ENCODE results near the gene SAP25.

The SAP25 gene

GRCh38 chr7:100585511-100586265 lies 12.0 kb upstream of the SAP25 start, which contains the start of gene LRCH4:
Gene LRCH4, minus strand, starts transcription at chr7:100586129. Its CDS starts 29 bp downstream, at chr7:100586100.
- Mint-ChIP-seq H3K9me3 (no peaks in the 10 kb centered on the region), H3K4me3 (peak within 1 kb of the TSS; percentile 95), H3K4me1 (ENCODE audit: low read depth) (peaks cover 20% of the 10 kb centered on the region), H3K27me3 (ENCODE audit: low read depth) (peaks cover 14% of the 10 kb centered on the region), H3K27ac (peak within 1 kb of the TSS; percentile 92), H3K36me3 (ENCODE audit: low read depth) (peaks cover 3% of the 10 kb centered on the region)

DNA sequence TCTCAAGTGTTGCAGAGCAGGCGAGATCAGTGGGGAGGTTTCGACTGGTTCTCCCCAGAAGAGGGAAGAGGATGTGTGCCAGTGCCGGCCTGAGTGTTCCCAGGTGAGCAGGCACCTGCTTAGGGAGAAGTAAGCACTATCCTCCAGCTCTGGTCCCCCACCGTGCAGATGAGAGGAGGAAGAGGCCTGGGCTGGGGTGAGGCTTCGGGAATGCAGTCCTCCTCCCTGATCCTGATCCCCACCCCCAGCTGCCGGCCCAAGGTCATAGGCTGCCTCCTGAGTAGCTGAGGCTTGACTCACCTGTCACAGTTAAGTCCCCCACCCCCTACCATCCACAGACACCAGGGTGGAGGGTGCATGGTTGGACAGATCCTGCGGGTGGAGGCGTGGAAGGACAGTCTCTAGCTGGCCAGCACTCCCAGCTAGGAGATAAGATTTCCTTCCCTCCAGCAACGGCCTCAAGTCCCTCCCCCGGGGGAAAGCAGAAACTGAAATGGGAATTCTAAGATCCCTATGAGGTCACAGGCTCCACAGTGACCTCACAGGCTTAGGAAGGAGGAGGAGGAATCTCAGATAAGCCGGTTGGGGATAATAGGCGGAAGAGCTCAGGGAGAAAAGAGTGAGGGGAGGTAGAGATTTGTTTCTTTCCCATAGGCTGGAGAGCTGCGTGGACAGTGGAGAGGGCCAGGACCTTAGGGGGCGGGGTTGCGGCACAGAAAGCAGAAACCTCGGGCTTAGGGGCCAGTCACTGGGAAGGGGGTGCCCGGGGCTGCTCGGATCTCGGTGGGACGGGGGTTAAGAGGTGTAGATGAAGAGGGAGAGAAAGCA lies 11.2 kb upstream of the SAP25 start:
- H3K27ac Mint-ChIP-seq, result peak overlapping the region; percentile 97
- H3K27me3 Mint-ChIP-seq (ENCODE audit: low read depth), result peaks cover 8% of the 10 kb centered on the region
- H3K4me3 Mint-ChIP-seq, result peak overlapping the region; percentile 95
- peaks cover 3% of the 10 kb centered on the region for H3K36me3 Mint-ChIP-seq (ENCODE audit: low read depth)
- no peaks in the 10 kb centered on the region for H3K9me3 Mint-ChIP-seq
- H3K4me1 Mint-ChIP-seq (ENCODE audit: low read depth), result peaks cover 20% of the 10 kb centered on the region

DNA sequence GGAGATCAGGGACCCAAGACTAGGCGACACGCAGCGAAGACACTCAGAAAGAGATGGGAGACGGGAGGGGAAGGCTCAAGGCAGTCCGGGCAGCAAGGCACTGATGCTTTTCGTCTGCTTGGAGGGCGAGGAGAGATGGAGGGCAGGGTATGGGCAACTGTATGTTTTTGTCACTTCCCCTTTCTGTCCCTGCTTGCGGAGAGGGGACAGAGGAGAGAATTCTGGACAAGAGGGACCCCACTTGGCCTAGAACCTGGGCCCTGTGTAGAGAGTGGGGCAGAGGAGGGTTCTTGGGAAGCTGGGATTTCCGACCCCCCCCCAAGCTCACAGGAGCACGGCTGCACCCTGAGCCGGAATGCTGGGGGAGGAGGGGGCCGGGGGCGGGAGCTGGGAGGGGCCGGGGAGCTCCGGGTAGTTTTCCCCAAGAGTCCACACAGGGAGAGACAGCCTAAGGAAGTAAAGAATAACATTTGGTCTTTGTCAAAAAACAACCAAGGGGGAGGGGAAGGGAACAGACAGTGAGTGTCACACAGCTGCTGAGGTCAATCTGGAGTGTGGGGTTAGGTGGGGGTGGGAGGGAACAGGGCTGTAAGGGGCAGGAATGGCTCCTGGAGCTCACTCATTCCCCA lies 10.5 kb upstream of the SAP25 start:
- Mint-ChIP-seq H3K9me3 (no peaks in the 10 kb centered on the region), H3K27ac (peak overlapping the region; percentile 97), H3K4me3 (peak overlapping the region; percentile 95), H3K4me1 (ENCODE audit: low read depth) (peaks cover 20% of the 10 kb centered on the region), H3K36me3 (ENCODE audit: low read depth) (peaks cover 6% of the 10 kb centered on the region), H3K27me3 (ENCODE audit: low read depth) (peaks cover 2% of the 10 kb centered on the region)

GRCh38 chr7:100583132-100584053 lies 9.7 kb upstream of the SAP25 start:
- H3K9me3 Mint-ChIP-seq, result no peaks in the 10 kb centered on the region
- H3K4me3 Mint-ChIP-seq, result peak overlapping the region; percentile 95
- peak overlapping the region; percentile 97 for H3K27ac Mint-ChIP-seq
- peaks cover 22% of the 10 kb centered on the region for H3K4me1 Mint-ChIP-seq (ENCODE audit: low read depth)
- H3K36me3 Mint-ChIP-seq (ENCODE audit: low read depth), result peaks cover 10% of the 10 kb centered on the region
- H3K27me3 Mint-ChIP-seq (ENCODE audit: low read depth), result no peaks in the 10 kb centered on the region

DNA sequence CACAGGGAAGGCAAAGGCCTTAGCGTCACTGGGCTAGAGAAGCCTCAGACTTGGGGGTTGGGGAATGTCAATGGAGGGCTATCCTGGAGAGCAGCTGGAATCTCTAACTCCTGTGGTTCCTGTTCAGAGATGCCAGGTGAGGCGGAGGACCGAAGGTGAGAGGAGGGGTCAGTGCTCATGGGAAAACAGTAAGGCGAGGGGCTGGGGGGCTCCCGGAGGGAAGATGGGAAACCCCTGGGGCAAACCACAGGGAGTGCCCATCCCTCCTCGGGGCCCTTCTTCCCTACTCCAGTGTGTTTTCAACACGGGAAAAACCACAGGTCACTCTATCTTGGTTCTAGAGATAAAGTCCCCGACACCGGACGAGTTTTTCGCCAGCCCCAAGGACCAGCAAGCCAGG lies 8.9 kb upstream of the SAP25 start:
- H3K27ac Mint-ChIP-seq, result peak overlapping the region; percentile 97
- H3K27me3 Mint-ChIP-seq (ENCODE audit: low read depth), result no peaks in the 10 kb centered on the region
- peaks cover 10% of the 10 kb centered on the region for H3K36me3 Mint-ChIP-seq (ENCODE audit: low read depth)
- no peaks in the 10 kb centered on the region for H3K9me3 Mint-ChIP-seq
- peak overlapping the region; percentile 61 for H3K4me3 Mint-ChIP-seq
- H3K4me1 Mint-ChIP-seq (ENCODE audit: low read depth), result peaks cover 21% of the 10 kb centered on the region

- peaks cover 13% of the 10 kb centered on the region for H3K36me3 Mint-ChIP-seq (ENCODE audit: low read depth)
- peak overlapping the region; percentile 97 for H3K27ac Mint-ChIP-seq
- H3K9me3 Mint-ChIP-seq, result no peaks in the 10 kb centered on the region
- H3K4me1 Mint-ChIP-seq (ENCODE audit: low read depth), result peaks cover 21% of the 10 kb centered on the region
- no peaks in the 10 kb centered on the region for H3K27me3 Mint-ChIP-seq (ENCODE audit: low read depth)
- H3K4me3 Mint-ChIP-seq, result peak overlapping the region; percentile 61
Measured at GRCh38 chr7:100582041-100582579, 8.4 kb upstream of the SAP25 start.

GRCh38 chr7:100580466-100581283 lies 7.0 kb upstream of the SAP25 start:
- Mint-ChIP-seq H3K4me3 (no peak overlapping the region), H3K27ac (no peak overlapping the region), H3K36me3 (ENCODE audit: low read depth) (peaks cover 17% of the 10 kb centered on the region), H3K27me3 (ENCODE audit: low read depth) (no peaks in the 10 kb centered on the region), H3K9me3 (no peaks in the 10 kb centered on the region), H3K4me1 (ENCODE audit: low read depth) (peaks cover 18% of the 10 kb centered on the region)

DNA sequence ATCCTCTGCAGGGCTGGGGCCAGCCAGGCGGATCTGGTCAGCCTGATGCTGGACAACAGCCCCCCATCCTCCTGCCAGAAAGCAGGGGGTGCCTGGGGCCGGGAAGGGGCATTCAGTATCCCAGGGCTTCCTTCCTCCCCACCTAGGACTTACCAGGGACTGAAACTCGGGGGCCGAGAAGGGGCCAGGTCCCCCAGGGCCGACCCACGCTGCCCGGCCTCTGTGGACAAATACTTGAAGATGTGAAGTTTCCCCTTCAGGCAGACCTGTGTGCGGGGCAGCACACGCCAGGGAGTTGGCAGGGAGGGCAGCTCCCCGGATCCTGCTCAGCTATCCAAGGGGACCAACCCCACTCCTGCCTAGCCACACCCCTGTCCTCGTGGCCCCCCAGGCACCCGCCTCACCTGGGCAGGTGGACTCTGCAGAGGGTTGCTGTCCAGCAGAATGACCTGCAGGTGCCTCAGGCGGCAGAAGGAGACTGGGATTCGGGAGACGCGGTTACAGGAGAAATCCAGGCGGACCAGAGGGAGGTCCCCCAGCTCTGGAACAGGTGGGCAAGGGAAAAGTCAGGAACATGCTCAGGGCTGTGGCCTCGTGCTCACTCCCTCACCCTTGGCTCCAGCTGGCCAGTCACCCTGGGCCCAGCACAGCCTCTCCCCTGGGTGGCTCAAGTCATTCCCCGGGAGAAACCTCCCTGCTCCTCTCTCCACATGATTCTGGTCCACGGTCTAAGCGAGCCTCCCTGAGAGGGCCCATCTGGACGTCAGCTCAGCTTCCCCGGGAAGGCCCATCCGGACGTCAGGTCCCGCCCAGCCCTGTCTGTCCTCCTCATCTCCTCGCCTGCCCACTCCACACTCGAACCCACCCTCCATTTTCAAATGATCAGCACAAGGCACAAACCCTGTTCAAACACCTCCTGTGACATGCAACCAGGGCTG lies 4.8 kb upstream of the SAP25 start:
- Mint-ChIP-seq H3K27me3 (ENCODE audit: low read depth) (no peaks in the 10 kb centered on the region), H3K4me3 (no peak overlapping the region), H3K36me3 (ENCODE audit: low read depth) (peaks cover 16% of the 10 kb centered on the region), H3K4me1 (ENCODE audit: low read depth) (peaks cover 7% of the 10 kb centered on the region), H3K9me3 (no peaks in the 10 kb centered on the region), H3K27ac (no peak overlapping the region)

GRCh38 chr7:100577507-100577906 lies 3.8 kb upstream of the SAP25 start:
- peaks cover 2% of the 10 kb centered on the region for H3K4me1 Mint-ChIP-seq (ENCODE audit: low read depth)
- no peak overlapping the region for H3K4me3 Mint-ChIP-seq
- no peaks in the 10 kb centered on the region for H3K9me3 Mint-ChIP-seq
- no peaks in the 10 kb centered on the region for H3K27me3 Mint-ChIP-seq (ENCODE audit: low read depth)
- peaks cover 18% of the 10 kb centered on the region for H3K36me3 Mint-ChIP-seq (ENCODE audit: low read depth)
- H3K27ac Mint-ChIP-seq, result no peak overlapping the region

GRCh38 chr7:100577103-100577502 lies 3.4 kb upstream of the SAP25 start:
- Mint-ChIP-seq H3K9me3 (no peaks in the 10 kb centered on the region), H3K4me3 (no peak overlapping the region), H3K27ac (no peak overlapping the region), H3K27me3 (ENCODE audit: low read depth) (no peaks in the 10 kb centered on the region), H3K36me3 (ENCODE audit: low read depth) (peaks cover 20% of the 10 kb centered on the region), H3K4me1 (ENCODE audit: low read depth) (peaks cover 2% of the 10 kb centered on the region)

DNA sequence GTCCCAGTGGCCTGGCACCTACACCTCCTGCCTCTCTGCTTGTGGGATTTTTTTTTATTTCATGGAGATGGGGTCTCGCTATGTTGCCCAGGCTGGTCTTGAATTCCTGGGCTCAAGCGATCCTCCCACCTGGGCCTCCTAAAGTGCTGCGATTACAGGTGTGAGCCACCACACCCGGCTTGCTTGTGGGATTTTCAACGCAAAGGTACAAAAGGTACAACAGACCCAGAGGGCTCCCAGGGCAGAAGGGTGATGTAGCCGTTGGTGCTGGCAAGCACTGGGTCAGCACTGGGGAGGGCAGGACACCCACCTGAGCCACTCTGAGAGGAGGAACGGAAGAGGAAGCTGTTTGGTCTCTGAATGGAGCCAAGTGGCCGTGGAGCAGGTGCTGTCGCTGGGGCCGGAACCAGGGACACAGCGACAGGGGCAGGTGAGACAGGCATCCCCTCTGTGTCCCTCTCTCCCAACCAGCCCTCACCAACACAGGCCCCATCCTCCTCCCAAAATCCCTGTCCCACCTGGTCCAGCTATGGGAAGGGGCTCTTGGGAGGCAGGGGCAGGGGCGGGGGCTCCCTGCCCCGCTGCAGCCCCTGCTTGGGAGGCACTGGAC lies 2.8 kb upstream of the SAP25 start:
- Mint-ChIP-seq H3K36me3 (ENCODE audit: low read depth) (peaks cover 26% of the 10 kb centered on the region), H3K27me3 (ENCODE audit: low read depth) (no peaks in the 10 kb centered on the region), H3K9me3 (no peaks in the 10 kb centered on the region), H3K4me3 (no peak overlapping the region), H3K4me1 (ENCODE audit: low read depth) (peaks cover 5% of the 10 kb centered on the region), H3K27ac (no peak overlapping the region)

Data from T-helper 1 cell treated with Interleukin-12 subunit alpha and Interleukin-12 subunit beta and Interleukin-4 antibody, amounts not matched to agents 30 μg/mL and 1 μg/mL, for 36 hours (primary cell).